Measurements from ENCODE around the gene DYSF. TPM values are rescaled to one million over a fixed set of nuclear protein-coding genes. Genes with fewer than 3 reads are reported as not detected.

Gene DYSF
- total RNA-seq, 1 donor from 2014 or later: 0.13 TPM

- H3K4me1 Mint-ChIP-seq: no peaks in the 10 kb centered on the region
- peaks cover 14% of the 10 kb centered on the region for H3K27me3 Mint-ChIP-seq
- ATAC-seq (ENCODE audit: low read depth) (no peak), DNase-seq (no peak)
- ChIA-PET POLR2A (no interaction called here), CTCF (no interaction called here)
- H3K4me3 Mint-ChIP-seq: no peak overlapping the region
- intact Hi-C loops (cut with micrococcal nuclease): no loop called here
- TF ChIP-seq CTCF (IDR thresholded peaks at IDR 0.05): no peak
- H3K27ac Mint-ChIP-seq: no peak overlapping the region
- H3K36me3 Mint-ChIP-seq (ENCODE audit: low read depth): no peaks in the 10 kb centered on the region
- no peaks in the 10 kb centered on the region for H3K9me3 Mint-ChIP-seq
Observed at GRCh38 chr2:71637168-71637567, 183.8 kb downstream of the DYSF start.

- Mint-ChIP-seq H3K27me3 (peaks cover 18% of the 10 kb centered on the region), H3K27ac (no peak overlapping the region), H3K9me3 (no peaks in the 10 kb centered on the region), H3K4me1 (no peaks in the 10 kb centered on the region), H3K4me3 (no peak overlapping the region), H3K36me3 (ENCODE audit: low read depth) (no peaks in the 10 kb centered on the region)
- intact Hi-C loops (cut with micrococcal nuclease): no loop called here
- POLR2A ChIA-PET: no interaction called here
- no peak for ATAC-seq (ENCODE audit: low read depth)
- DNase-seq: no peak
- no peak for TF ChIP-seq CTCF (IDR thresholded peaks at IDR 0.05)
- CTCF ChIA-PET: no interaction called here
Observed at GRCh38 chr2:71637736-71638135, 184.4 kb downstream of the DYSF start.

- ChIA-PET CTCF (no interaction called here), POLR2A (no interaction called here)
- Mint-ChIP-seq H3K27ac (no peak overlapping the region), H3K4me3 (no peak overlapping the region), H3K27me3 (peaks cover 10% of the 10 kb centered on the region), H3K9me3 (no peaks in the 10 kb centered on the region), H3K36me3 (ENCODE audit: low read depth) (no peaks in the 10 kb centered on the region), H3K4me1 (no peaks in the 10 kb centered on the region)
- DNase-seq: no peak
- TF ChIP-seq CTCF (IDR thresholded peaks at IDR 0.05): no peak
- intact Hi-C loops (cut with micrococcal nuclease): no loop called here
- no peak for ATAC-seq (ENCODE audit: low read depth)
Observed at GRCh38 chr2:71639735-71640134, 186.4 kb downstream of the DYSF start.

- DNase-seq (no peak), ATAC-seq (ENCODE audit: low read depth) (no peak)
- Mint-ChIP-seq H3K27ac (no peak overlapping the region), H3K4me1 (no peaks in the 10 kb centered on the region), H3K27me3 (peaks cover 9% of the 10 kb centered on the region), H3K4me3 (no peak overlapping the region), H3K36me3 (ENCODE audit: low read depth) (no peaks in the 10 kb centered on the region), H3K9me3 (no peaks in the 10 kb centered on the region)
- ChIA-PET CTCF (no interaction called here), POLR2A (no interaction called here)
- TF ChIP-seq CTCF (IDR thresholded peaks at IDR 0.05): no peak
- intact Hi-C loops (cut with micrococcal nuclease): no loop called here
Observed at GRCh38 chr2:71640489-71640888, 187.1 kb downstream of the DYSF start.

- ChIA-PET POLR2A (no interaction called here), CTCF (interaction anchor here (1.0 kb wide), 1 partner anchor 18 kb away, joined by 3 read pairs; no protein-coding TSS in a partner anchor)
Observed at GRCh38 chr2:71643674-71644357, 190.5 kb downstream of the DYSF start.

More at GRCh38 chr2:71643674-71644357, 190.5 kb downstream of the DYSF start:
- H3K27me3 Mint-ChIP-seq: peaks cover 20% of the 10 kb centered on the region
- TF ChIP-seq CTCF (IDR thresholded peaks at IDR 0.05): no peak
- H3K9me3 Mint-ChIP-seq: peaks cover 2% of the 10 kb centered on the region
- H3K36me3 Mint-ChIP-seq (ENCODE audit: low read depth): no peaks in the 10 kb centered on the region
- ATAC-seq (ENCODE audit: low read depth) (no peak), DNase-seq (no peak)
- intact Hi-C loops (cut with micrococcal nuclease): no loop called here
- no peak overlapping the region for H3K4me3 Mint-ChIP-seq
- H3K27ac Mint-ChIP-seq: no peak overlapping the region
- no peaks in the 10 kb centered on the region for H3K4me1 Mint-ChIP-seq
